ENCODE data around the gene CD84. TPM values are rescaled to one million over a fixed set of nuclear protein-coding genes. Genes with fewer than 3 reads are reported as not detected.

Gene CD84
- total and polyA plus RNA-seq, 4 donors, result 1.9 to 18.8 (median 10.7) TPM

DNA sequence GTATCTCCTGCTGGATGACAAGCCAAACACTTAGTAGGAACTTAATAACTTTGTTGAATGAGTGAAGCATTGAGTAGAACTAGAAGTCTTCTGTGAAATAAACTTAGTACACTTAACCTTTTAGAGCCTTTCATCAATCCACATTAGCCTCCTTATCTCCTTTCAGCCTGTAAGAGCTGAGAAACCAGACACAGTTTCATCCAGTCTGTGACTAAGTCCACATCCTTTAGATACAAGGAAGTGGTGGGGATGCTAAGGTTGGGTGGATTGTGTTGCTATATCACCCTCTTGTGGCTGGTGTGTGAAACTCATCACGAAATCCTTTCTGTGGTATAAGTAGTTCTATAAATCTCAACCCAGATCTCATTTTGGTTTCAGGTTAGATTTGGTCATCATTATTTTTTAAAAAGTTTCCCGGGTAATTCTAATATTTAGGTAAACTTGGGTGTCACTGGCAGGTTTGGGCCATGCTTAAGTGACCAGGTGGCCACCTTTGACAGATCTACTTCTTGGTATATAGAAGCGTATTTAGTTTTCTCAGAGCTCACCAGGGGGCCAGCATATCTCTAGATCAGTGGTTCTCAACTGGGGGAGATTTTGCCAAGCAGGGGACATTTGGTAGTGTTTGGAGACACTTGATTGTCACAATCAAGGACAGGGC, 27.8 kb upstream of the CD84 start:
- Histone ChIP-seq H3K4me3 (no peak overlapping the region), H3K9me3 (ENCODE audit: control insufficient read depth in 4 of 4, insufficient read depth in 3 of 4, low read length in 3 of 4) (no peaks in the 10 kb centered on the region), H3K4me1 (ENCODE audit: control insufficient read depth in 5 of 5, insufficient read depth in 5 of 5, low read length in 5 of 5) (no peaks in the 10 kb centered on the region), H3K27me3 (ENCODE audit: control insufficient read depth in 3 of 3, insufficient read depth in 3 of 3, low read length in 2 of 3) (no peaks in the 10 kb centered on the region), H3K27ac (ENCODE audit: low read depth in 1 of 2, low read length in 1 of 2) (no peak overlapping the region), H3K36me3 (ENCODE audit: control insufficient read depth in 4 of 4, insufficient read depth in 4 of 4, low read length in 4 of 4) (no peaks in the 10 kb centered on the region), H3K9ac (ENCODE audit: insufficient read depth in 1 of 2, low read length in 2 of 2) (no peak overlapping the region)
- ATAC-seq (ENCODE audit: insufficient read depth, low FRiP score) (peak; percentile 93), DNase-seq (peak; percentile 69 to 84 (median 78))
- 32 to 35% methylated on average over 3 of the region's 3 CpGs for WGBS, 2 donors
- TF ChIP-seq, protein P1, sequence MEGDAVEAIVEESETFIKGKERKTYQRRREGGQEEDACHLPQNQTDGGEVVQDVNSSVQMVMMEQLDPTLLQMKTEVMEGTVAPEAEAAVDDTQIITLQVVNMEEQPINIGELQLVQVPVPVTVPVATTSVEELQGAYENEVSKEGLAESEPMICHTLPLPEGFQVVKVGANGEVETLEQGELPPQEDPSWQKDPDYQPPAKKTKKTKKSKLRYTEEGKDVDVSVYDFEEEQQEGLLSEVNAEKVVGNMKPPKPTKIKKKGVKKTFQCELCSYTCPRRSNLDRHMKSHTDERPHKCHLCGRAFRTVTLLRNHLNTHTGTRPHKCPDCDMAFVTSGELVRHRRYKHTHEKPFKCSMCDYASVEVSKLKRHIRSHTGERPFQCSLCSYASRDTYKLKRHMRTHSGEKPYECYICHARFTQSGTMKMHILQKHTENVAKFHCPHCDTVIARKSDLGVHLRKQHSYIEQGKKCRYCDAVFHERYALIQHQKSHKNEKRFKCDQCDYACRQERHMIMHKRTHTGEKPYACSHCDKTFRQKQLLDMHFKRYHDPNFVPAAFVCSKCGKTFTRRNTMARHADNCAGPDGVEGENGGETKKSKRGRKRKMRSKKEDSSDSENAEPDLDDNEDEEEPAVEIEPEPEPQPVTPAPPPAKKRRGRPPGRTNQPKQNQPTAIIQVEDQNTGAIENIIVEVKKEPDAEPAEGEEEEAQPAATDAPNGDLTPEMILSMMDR (IDR thresholded peaks at IDR 0.05; ENCODE audit: control extremely low read depth, extremely low read depth), result peak; percentile 86

DNA sequence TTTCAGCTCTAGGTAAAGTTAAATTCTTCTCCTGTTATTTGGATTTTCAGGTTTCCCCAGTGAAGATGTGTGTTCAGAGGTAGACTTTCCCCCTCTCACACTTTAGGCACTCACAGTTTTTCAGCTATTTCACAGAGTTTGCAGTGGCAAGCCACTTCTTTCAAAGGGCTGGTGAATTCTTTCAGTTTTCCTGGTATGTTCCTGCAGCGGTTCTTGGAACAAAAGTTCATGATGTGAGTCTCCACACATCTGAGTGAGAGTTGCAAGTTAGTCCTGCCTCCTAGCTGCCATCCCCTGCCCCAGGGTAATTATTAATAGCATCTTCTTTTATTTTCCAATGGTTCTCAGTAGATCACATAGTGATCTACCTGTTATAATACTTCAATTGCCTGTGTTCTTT, 27.3 kb upstream of the CD84 start:
- DNase-seq (no peak), ATAC-seq (ENCODE audit: insufficient read depth, low FRiP score) (no peak)
- Histone ChIP-seq H3K36me3 (ENCODE audit: control insufficient read depth in 4 of 4, insufficient read depth in 4 of 4, low read length in 4 of 4) (no peaks in the 10 kb centered on the region), H3K4me3 (no peak overlapping the region), H3K9me3 (ENCODE audit: control insufficient read depth in 4 of 4, insufficient read depth in 3 of 4, low read length in 3 of 4) (no peaks in the 10 kb centered on the region), H3K27me3 (ENCODE audit: control insufficient read depth in 3 of 3, insufficient read depth in 3 of 3, low read length in 2 of 3) (no peaks in the 10 kb centered on the region), H3K27ac (ENCODE audit: low read depth in 1 of 2, low read length in 1 of 2) (no peak overlapping the region), H3K4me1 (ENCODE audit: control insufficient read depth in 5 of 5, insufficient read depth in 5 of 5, low read length in 5 of 5) (no peaks in the 10 kb centered on the region), H3K9ac (ENCODE audit: insufficient read depth in 1 of 2, low read length in 2 of 2) (no peak overlapping the region)
- TF ChIP-seq, protein P1 (IDR thresholded peaks at IDR 0.05; ENCODE audit: control extremely low read depth, extremely low read depth), result no peak
- 59 to 95% methylated on average over 1 of the region's 1 CpG for WGBS, 2 donors

DNA sequence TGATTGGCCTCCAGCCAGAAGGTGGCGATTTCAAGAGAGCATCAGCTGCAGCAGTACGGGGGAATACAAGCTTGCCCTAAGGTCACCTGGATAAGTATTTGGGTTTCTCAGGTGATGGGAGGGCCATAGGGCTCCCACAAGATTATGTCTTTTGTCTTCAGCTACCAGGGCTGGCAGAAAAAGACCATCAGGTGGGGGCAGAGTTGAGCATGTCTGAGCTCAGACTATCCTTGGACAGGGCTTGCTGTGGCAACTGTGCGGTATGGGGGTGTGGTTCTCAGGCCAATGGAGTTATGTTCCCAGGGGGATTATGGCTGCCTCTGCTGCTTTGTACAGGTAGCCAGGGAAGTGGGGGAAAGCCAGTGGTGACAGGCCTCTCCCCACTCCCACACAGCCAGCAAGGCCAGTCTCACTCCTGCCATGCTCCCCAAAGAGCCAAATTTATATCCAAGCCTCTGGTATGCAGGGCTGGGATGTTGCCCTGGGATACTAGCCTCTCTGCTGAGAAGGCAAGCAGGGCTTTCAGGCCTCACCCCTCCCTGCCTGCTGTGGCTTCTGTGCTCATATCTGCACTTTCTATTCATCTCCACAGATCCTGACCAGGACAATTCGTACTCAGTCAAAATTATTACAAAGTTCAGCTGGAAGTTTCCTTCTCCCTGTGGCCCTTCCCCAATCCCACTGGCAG, 26.6 kb upstream of the CD84 start:
- Histone ChIP-seq H3K9ac (ENCODE audit: insufficient read depth in 1 of 2, low read length in 2 of 2) (no peak overlapping the region), H3K4me1 (ENCODE audit: control insufficient read depth in 5 of 5, insufficient read depth in 5 of 5, low read length in 5 of 5) (no peaks in the 10 kb centered on the region), H3K27ac (ENCODE audit: low read depth in 1 of 2, low read length in 1 of 2) (no peak overlapping the region), H3K36me3 (ENCODE audit: control insufficient read depth in 4 of 4, insufficient read depth in 4 of 4, low read length in 4 of 4) (no peaks in the 10 kb centered on the region), H3K4me3 (no peak overlapping the region), H3K27me3 (ENCODE audit: control insufficient read depth in 3 of 3, insufficient read depth in 3 of 3, low read length in 2 of 3) (no peaks in the 10 kb centered on the region), H3K9me3 (ENCODE audit: control insufficient read depth in 4 of 4, insufficient read depth in 3 of 4, low read length in 3 of 4) (peaks cover 0 to under 1% (median 0%) of the 10 kb centered on the region in 4 donors)
- ATAC-seq (ENCODE audit: insufficient read depth, low FRiP score) (no peak), DNase-seq (no peak)
- TF ChIP-seq, protein P1 (IDR thresholded peaks at IDR 0.05; ENCODE audit: control extremely low read depth, extremely low read depth), result no peak
- whole genome bisulfite sequencing, 2 donors, result 79 to 87% methylated on average over 4 of the region's 4 CpGs
